ELR (cell line): ENCODE results near the gene FOXL2.

Experiments used
- DNase-seq: peaks from one replicate; pipeline ENCODE4 v3.0.0-alpha.2; 2015; ENCODE audit warnings: low read depth

The FOXL2 gene

DNA sequence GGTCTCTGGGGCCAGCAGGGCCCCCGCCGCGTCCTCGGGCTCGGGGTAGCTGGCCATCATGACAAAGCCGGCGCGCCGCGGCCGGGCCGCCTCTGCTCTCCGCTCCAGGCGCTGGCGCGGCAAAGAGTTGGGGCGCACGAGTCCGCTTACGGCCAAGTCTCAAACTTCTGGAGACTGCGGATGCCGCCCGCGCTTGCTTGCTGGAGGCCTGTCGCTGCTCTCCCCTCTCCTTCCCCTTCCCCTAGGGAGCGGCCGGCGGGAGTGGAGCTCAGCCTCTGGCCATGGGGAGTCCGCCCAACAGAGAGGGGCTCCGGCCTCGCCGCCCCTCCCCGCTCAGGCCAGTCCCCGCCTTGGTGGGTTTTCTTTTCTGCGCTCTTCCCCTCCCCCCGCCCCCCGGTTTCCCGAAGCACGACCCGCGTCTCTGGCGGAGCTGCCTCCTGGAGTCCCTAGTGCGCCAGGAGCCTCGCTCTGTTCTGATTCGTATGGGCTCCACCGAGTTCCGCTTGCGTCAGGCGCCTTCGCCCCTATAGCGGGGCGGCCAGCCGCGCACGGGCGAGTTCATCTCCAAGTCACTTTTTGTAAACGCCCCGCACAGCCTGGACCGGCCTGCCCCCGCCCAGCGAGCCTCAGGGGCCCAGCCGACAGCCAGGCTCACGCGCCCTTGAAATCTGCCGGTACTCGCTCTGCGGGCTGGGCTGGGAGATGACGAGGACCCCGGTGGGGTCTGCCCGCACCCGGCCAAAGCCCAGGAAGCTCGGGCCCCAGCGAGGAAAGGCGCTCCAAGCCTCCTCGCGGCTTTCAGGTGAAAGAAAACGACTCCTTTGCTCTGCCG, at the start of gene FOXL2, which contains the start of gene FOXL2NB:
TSS of gene FOXL2 (minus strand) at position 475 of the 832 bp plus-strand sequence. CDS start at position 60, 415 bp downstream.
TSS of gene FOXL2NB (plus strand) at position 555 of the 832 bp plus-strand sequence. CDS start at position 703, 148 bp downstream.
- DNase-seq = peak; percentile 65

DNA sequence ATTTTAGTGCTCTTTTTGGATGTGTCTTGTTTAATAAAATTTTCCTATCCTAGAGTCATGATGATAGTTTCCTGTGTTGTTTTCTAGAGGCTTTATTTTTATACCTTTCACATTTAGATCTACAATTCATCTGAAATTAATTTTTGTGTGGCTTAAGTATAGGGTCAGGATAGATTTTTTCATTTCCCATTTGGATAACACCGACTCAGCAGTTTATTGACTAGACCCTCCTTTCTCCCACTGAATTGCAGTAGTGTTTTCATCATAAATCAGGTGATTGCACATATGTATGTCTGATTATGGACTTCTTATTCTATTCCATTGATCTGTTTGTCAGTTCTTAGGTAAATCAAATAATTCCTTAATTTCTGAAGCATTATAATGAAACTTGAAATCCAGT, 48.8 kb upstream of the FOXL2 start:
- no peak for DNase-seq

DNA sequence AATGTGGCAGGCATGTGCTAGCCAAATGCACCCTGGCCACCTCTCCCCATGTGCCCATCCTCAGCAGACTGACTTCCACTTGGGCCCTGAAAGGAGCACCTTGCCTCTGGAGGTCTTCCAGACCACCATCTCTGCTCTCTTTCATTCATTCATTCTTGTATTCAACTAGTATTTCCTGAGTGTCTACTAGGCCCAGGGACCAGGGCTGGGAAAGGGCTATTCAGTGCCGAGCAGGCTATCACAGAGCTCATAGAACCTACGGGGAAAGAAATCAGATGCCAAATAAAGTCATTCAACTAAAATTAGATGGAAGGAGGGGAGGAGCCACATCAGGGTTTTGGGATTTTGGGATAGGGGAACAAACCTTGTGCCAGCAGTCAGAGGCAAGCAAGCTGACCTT, 40.2 kb upstream of the FOXL2 start:
- no peak for DNase-seq

DNA sequence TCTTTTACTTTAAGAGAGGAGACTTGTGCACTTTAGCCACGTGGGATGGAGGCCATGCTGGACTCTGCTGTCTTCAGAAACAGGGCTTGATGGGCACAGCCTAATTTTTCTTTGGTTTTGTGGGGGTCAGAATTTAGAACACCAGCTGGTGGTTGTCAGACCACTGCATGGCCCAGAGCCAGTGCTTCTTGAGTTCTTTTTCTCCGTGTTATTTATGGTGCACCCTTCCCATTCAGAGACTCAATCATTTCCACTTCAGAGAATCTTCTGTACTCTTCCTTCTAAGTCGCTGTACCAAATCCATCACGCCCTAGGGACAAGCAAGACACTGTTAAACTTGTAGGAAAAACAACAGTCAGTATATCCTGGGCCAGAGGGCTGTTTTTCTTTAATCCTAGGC, 39.0 kb upstream of the FOXL2 start:
- DNase-seq = no peak

DNA sequence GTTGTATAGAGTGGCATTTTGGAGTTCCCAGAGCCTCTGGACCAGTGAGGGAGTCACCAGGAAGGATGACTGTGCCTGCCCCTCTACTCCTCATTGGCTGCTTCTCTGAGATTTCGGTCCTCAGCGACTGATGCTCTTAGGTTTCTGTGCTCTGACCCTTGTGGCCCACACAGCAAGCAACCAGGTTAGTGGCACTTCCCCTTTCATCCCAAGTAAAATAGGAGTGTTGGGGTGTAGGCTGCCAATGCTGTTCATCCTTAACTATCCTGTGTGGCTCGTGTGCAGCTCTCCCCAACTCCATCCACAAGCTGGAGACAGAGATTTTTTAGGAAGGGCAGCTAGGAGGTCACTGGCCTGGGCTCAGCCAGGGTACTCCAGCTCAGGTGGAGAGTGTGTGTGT, 37.9 kb upstream of the FOXL2 start:
- DNase-seq = peak; percentile 13

DNA sequence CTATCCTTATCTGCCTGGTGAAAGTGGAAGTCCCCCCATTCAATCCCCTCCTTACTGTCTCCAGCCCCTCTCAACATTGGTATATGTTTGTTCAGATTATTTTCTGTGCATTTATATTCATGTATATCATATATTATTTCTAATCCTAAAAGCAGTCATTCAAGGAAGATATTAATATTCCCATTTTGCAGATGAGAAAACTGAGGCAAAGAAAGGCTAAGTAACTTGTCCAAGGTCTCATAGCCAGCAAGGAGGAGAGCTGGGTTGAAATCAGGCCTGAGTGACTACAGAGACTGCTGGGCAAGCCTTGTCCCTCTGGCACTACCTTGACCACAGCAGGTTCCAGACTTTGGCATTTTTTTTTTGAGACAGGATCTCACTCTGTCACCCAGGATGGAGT, 29.1 kb upstream of the FOXL2 start:
- no peak for DNase-seq

DNA sequence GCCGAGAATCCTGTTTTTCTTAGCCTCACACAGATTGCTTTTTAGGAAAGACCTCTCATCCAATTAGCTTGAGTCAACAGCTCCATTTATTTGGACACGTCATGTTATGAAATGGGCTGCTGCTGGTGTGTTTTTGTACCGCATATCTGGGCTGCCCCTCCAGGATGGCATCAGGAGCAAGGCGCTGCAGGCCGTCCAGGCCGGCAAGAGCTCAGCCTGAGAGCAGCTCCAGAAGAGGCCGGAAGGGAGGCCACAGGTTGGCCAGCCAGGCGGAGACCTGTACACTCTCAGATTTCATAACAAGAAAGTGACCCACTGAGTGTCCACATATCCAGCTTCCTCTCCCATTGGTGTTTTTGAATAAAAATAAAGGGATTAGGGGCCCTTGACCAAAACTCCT, 28.4 kb upstream of the FOXL2 start:
- no peak for DNase-seq

DNA sequence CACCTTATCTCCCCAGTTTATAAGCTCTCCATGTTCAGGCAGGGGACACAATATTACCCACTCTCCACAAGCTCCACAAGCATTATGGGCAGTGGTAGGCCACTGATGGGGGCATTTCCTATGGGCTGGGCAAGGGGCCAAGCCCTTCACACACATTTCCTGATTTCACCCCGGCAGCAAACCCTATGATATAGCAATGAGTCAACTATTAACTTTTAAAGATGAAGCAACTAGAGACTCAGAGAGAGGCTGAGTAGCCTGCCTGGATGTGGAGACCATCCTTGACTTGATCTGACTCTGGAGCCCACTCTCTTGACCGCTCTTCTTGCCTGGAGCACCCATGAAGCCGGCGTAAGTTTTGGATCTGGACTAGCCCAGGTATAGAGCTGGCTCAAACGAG, 27.5 kb upstream of the FOXL2 start:
- DNase-seq = peak; percentile 78

DNA sequence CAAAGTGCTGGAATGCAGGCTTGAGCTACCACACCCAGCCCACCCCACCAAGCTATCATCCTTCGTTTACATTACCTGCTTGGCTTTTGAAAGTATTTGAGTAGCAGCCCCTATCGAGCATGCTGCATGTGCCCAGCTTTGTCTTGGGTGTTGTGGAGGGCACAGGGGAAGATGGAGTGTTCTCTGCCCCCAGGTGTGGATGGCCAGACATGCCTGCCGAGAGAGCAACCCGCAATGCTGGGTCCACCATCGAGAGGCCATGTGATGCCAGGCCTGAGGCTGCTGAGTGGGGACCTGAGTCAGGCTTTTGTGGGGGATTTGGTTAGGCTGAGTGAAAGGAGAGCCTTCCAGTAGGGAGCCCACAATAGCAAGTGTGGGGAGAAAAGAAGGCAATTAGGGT, 26.0 kb upstream of the FOXL2 start:
- DNase-seq = no peak

DNA sequence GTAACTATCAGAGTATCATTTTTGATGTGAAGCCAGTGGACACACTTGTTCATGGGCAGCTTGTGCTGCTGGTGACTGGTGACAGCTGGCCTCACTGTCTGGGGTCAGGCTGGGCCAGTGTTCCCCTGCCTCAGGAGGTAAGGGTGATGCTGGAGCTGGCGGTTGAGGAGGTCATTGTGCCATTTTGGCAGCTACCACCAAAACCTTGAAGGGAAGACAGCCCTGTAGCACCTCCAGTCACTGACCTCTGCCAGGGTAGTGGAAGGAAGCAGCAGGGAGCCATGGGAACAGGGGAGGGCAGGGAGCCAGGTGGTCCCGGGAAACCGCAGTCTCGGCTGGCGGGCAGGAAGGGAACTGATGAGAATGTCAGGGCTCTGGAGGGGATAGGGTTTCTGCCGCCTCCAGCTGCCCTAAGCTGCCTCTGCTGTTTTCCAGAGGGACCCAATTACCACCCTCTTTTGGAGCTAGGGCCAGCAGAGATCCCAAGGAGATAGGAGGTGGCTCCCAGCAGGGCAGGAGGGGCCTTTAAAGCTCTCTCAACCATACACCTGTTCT, 24.9 kb upstream of the FOXL2 start:
- DNase-seq = no peak

DNA sequence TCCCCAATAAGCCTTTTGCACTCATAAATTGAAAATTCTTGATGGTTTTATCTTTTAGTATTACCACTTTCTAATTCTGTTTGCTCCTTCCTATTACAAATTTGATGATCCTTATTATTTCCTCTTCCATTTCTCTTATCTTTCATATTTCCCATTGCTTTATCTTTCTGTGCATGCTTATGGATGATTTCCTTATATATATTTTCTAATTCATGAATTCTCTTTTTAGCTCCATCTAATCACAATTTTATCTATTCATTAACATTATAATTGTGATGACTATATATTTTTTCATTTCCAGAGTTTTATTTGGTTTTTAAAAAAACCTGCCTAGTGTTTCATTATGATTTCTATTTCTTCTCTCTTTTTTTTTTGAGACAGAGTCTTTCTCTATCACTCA, 18.0 kb upstream of the FOXL2 start:
- no peak for DNase-seq

DNA sequence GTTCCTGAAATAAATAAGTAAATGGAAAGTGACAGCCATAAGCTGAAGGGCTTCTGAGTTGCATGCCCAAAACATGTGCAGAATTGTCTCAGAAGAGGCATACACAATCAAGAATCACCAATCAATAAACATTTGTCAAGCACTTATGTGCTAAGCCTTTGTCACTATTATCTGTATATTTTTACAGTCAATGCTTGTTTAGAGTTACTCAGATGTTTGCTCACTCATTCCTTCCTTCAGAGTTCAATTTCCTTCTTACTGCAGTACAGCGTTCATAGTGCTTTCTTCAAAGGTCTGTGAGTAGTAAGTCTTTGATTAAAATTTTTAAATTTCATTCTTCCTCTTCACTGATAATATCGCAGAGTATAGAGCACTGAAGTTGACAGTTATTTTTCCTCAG, 17.3 kb upstream of the FOXL2 start:
- no peak for DNase-seq

DNA sequence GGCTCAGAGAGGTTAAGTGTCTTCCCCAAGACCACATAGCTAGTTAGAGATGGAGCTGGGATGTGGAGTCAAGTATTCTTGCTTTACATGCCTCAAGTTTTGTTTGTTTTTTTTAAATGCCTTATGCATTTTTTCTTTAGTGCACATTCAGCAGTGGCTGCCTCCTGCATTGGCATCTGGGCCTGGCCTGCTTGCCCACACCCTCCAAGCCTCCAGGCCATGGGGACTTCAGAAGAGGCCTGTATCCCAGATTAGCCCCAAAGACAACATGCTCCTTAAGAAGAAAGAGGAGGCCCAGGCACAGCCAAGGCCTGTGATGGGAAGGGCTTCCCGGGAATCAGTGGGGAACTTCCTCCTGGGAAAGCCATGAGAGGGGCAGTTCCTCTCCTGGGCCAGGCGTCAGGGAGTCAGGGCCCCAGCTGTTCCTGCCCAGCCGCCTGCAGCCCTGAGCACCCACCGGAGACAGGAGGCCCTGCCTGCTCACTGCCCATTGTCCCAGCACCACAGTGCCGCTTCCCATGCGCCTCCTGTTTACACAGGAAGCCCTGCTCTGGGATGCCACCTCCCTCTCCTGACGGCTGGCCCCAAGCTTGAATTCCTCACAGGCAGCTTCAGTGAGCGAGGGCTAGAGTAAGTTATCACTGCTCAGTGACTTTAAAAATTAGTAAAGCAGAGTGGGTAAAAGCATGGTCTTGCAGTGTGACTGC, 16.1 kb upstream of the FOXL2 start:
- no peak for DNase-seq

DNA sequence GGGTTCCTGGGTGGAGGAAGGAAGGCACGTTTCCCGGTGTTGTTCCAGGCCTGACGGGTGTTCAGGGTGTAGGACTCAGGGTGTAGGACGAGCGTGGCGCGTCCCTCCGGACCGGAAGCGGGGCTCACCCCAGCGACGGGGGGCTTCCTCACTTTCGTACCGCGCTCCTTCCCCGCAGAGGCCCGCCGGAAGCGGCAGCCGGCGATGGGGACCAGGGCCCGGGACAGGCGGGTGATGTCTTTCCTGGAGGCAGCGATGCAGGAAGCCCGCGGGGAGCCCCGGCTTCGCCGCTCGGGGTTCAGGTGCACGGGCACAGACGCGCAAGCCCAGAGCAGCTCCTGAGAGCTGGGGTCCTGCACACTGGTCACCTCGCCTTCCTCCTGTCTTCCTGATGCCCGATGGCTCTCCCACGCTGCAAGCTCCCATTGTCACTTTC, 13.5 kb upstream of the FOXL2 start:
- DNase-seq = no peak

DNA sequence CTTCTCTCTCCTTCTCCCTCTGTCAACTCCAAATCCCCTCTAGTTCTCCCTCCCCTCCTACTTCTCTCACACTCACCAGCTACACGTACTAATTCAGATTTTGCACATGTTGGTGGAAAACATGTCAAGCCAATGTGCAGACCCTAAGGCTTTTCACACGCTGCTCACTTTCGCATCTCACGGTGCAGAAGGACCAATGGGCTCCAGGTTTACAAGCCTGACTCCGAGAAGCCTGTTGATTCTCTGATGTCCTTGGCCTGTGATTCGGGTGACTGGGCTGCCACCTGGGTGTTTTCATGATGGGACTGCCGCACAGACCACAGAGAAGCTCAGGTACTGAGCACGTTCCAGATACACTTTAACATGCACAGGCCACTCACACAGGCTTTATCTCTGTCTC, 3.8 kb upstream of the FOXL2 start:
- no peak for DNase-seq

DNA sequence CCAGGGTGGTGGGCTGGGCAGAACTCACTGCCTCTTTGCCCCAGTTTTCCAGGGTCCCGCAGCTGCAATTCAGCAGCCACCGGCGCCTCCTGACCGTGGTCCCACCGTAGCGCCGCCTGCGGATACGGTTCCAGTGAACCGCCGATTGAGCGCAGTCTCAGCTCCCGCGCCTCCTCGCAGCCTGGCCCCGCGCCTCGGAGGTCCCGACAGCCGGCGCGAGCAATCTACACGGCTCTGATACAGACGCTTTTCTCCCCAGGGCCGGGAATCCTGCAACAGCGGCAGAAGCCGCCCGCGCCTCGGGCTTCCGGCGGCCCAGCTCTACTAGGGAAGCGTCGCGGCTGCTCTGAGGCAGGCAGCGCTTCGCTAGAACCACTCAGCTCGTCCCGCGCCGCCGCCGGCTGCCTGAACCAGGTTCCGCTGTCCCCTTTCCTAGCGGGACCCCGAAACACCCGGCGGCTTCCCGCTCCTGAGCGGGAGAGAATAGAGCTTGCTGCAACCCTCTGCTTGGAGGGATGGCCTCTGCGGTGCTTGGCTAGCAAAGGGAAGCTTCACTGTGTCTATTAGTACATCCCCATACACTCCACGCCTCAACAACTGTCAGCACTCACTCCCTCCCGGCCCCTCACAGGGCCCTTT, 3.2 kb upstream of the FOXL2 start:
- peak; percentile 45 for DNase-seq

DNA sequence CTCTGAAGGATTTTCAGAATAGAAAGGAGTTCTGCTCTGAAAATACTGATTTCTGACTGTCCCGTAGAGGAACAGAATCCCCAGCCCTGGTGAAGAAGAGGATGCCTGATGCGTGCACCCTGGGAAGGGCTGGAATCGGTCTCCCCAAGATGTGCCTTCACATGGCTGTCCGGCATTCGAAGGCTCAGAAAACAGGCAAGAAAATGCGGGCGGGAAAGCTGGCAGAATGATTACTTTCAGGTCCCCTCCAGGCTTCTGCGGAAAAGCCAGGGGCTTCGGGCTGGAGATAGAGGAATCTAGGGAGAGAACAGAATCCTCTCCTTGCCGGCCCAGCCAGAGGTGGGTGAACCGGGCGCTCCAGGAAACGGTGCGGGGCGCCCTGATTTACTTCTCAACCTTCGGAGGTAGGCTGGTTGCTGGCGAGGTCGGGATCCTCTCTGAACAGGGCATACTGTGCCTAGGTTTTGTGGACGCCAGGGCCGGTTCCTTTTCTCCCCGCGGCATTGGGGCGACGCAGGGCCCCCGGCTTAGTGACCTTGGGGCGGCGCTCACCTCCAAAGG, 2.6 kb upstream of the FOXL2 start:
- DNase-seq = no peak

DNA sequence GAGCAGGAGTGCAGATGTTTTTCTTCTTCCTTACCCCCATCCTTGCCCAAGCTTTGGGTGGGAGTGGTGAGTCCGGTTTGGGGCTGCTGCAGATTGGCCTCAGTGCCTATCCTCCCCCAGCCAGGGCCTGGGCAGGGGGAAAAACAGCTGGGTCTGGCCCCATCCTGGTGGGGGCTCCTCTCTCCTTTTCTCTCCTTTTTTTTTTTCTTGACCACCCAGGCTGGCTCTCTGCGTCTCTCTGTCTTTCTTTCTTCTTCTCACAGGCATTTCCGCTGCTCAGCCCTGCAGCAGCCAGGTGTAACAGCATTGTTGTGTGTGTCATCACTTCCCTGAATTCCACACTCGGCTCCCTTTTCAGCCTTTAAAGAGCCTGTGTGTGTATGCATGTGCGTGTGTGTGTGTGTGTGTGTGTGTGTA, 2.1 kb upstream of the FOXL2 start:
- DNase-seq = no peak

DNA sequence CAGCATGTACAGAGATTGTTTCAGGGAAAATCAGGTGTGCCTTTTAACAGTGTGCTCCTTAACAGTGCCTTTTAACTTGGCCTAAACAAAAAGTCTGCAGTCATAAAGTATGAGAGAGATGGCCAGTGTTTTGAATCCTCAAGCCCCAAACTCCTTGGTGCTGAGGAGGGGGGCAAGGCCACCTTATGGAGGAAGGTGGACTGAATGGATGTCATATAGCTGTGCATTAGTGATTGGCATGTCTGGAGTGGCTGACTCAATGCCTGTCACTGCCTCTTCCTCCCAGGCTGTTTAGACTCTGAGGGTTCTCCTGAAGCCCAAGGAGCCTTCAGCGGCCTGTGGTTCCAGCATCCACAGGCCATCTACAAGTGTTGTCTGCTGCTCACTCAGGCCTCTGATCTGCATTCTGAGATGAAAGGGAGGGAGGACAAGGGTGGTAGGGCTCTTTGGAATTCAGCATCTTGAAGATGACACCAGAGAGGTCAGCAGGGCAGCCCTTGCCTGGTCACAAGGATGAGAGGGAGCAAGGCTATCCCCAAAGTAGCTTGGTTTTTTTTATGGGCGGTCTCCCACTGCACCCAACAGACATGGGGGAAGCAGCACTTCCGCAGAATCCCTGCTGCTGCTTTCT, 1.5 kb upstream of the FOXL2 start:
- no peak for DNase-seq

DNA sequence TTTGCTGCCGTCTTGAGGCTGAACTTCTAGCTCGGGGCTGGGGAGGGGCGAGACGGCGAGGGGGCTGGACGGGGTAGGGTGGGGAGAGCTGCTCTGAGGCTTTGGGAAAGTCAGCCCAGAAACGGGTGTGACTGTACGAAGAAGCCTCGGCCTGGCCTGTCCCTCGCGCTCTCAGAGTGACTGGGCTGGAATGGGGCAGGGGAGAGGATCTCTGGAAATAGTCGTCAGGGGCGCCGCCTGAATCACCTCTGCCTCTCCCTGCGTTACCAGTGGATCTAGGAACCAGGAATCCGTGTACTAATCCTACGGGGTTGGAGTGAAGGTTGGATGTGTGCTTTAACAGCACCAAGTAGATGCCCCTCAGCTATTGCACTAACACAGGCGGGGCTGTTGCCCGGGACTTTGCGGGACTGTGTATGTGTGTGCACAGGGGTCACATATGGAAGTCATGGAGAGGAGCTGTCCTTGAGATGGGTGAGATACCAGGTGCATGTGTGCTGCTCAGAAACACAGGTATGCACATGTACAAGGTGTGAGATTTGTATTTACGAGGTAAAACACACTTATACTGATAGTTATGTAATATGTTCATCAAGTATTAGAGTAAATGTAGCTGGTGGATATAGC, 671 bp upstream of the FOXL2 start:
- no peak for DNase-seq
